Measurements from ENCODE around the gene NACC2. TPM values are rescaled to one million over a fixed set of nuclear protein-coding genes. Genes with fewer than 3 reads are reported as not detected.

Gene NACC2
- total RNA-seq, 1 experiment from 2014 or later: 22.0 TPM

DNA sequence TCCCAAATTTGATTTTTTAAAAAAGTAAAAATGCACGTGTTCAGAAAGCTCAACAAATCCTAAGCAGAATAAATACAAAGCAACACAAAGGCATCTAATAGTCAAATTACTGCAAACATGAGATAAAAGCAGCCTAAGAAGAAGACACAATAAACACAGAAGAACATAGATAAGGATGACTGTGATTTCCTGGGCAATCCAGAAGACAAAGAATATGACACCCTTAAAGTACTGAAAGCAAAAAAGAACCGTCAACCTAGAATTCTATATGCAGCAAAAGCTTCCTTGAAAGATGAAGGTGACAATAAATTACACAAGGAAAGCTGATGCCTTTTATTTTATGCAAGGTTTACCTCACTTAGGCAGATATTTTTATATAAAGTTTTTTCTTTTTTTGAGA is 58.2 kb downstream of the NACC2 start:
- no peaks in the 10 kb centered on the region for H3K4me1 Mint-ChIP-seq (ENCODE audit: low read depth, unreplicated experiment)
- no peaks in the 10 kb centered on the region for H3K27me3 Mint-ChIP-seq (ENCODE audit: insufficient read depth, unreplicated experiment)
- peaks cover 43% of the 10 kb centered on the region for H3K9me3 Mint-ChIP-seq (ENCODE audit: unreplicated experiment)
- H3K36me3 Mint-ChIP-seq (ENCODE audit: insufficient read depth, unreplicated experiment): peaks cover 20% of the 10 kb centered on the region
- H3K9me3 ChIP-seq: no peaks in the 10 kb centered on the region
- H3K27ac Mint-ChIP-seq (ENCODE audit: unreplicated experiment): no peak overlapping the region
- H3K4me3 Mint-ChIP-seq (ENCODE audit: unreplicated experiment): no peak overlapping the region
- no peak for DNase-seq
- intact Hi-C loops (cut with micrococcal nuclease; ENCODE audit: unreplicated experiment): no loop called here
- no peaks in the 10 kb centered on the region for H3K4me1 ChIP-seq
- POLR2A ChIA-PET: no interaction called here
- CTCF ChIA-PET: no interaction called here
- no peaks in the 10 kb centered on the region for H3K36me3 ChIP-seq (ENCODE audit: control insufficient read depth, insufficient read depth, low read length)
- TF ChIP-seq, protein P1, sequence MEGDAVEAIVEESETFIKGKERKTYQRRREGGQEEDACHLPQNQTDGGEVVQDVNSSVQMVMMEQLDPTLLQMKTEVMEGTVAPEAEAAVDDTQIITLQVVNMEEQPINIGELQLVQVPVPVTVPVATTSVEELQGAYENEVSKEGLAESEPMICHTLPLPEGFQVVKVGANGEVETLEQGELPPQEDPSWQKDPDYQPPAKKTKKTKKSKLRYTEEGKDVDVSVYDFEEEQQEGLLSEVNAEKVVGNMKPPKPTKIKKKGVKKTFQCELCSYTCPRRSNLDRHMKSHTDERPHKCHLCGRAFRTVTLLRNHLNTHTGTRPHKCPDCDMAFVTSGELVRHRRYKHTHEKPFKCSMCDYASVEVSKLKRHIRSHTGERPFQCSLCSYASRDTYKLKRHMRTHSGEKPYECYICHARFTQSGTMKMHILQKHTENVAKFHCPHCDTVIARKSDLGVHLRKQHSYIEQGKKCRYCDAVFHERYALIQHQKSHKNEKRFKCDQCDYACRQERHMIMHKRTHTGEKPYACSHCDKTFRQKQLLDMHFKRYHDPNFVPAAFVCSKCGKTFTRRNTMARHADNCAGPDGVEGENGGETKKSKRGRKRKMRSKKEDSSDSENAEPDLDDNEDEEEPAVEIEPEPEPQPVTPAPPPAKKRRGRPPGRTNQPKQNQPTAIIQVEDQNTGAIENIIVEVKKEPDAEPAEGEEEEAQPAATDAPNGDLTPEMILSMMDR (IDR thresholded peaks at IDR 0.05; ENCODE audit: insufficient read depth in 1 of 2, low read depth in 1 of 2, low read length in 1 of 2, severe bottlenecking in 1 of 2, unreplicated experiment in 1 of 2): no peak
- no TSS peak for BruUV-seq (replicated peaks)
- no peak overlapping the region for H3K4me3 ChIP-seq (ENCODE audit: low read depth, low read length)
- H3K27me3 ChIP-seq (replicated peaks; ENCODE audit: control insufficient read depth, insufficient read depth, low read length): no peaks in the 10 kb centered on the region

DNA sequence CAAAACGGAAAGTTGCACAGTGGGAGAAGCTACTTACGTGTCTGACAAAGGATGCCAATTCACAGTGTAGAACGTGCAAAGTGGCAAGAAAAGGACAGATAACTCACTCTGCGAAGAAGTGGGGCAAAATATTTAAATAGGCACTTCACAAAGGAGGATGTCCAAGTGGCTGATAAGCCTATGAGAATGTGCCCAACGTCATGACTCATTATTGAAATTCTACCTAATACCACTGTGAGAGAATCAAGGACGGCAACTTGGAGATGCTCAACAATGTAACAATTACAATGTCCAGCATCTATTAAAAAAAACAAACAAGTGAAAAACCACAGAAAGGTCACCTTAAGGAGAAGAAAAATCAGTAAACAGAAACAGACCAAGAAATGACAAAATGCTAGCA is 59.0 kb downstream of the NACC2 start:
- POLR2A ChIA-PET: no interaction called here
- Mint-ChIP-seq H3K27me3 (ENCODE audit: insufficient read depth, unreplicated experiment) (no peaks in the 10 kb centered on the region), H3K4me1 (ENCODE audit: low read depth, unreplicated experiment) (no peaks in the 10 kb centered on the region), H3K27ac (ENCODE audit: unreplicated experiment) (no peak overlapping the region), H3K9me3 (ENCODE audit: unreplicated experiment) (peaks cover 41% of the 10 kb centered on the region), H3K36me3 (ENCODE audit: insufficient read depth, unreplicated experiment) (peaks cover 27% of the 10 kb centered on the region), H3K4me3 (ENCODE audit: unreplicated experiment) (no peak overlapping the region)
- intact Hi-C loops (cut with micrococcal nuclease; ENCODE audit: unreplicated experiment): no loop called here
- no TSS peak for BruUV-seq (replicated peaks)
- H3K27me3 ChIP-seq (replicated peaks; ENCODE audit: control insufficient read depth, insufficient read depth, low read length): no peaks in the 10 kb centered on the region
- H3K9me3 ChIP-seq: no peaks in the 10 kb centered on the region; the same call in 1 of the 2 replicates
- H3K36me3 ChIP-seq (ENCODE audit: control insufficient read depth, insufficient read depth, low read length): no peaks in the 10 kb centered on the region
- H3K4me1 ChIP-seq: no peaks in the 10 kb centered on the region
- no peak overlapping the region for H3K4me3 ChIP-seq (ENCODE audit: low read depth, low read length)
- TF ChIP-seq, protein P1 (IDR thresholded peaks at IDR 0.05; ENCODE audit: insufficient read depth in 1 of 2, low read depth in 1 of 2, low read length in 1 of 2, severe bottlenecking in 1 of 2, unreplicated experiment in 1 of 2): no peak
- CTCF ChIA-PET: no interaction called here
- no peak for DNase-seq

DNA sequence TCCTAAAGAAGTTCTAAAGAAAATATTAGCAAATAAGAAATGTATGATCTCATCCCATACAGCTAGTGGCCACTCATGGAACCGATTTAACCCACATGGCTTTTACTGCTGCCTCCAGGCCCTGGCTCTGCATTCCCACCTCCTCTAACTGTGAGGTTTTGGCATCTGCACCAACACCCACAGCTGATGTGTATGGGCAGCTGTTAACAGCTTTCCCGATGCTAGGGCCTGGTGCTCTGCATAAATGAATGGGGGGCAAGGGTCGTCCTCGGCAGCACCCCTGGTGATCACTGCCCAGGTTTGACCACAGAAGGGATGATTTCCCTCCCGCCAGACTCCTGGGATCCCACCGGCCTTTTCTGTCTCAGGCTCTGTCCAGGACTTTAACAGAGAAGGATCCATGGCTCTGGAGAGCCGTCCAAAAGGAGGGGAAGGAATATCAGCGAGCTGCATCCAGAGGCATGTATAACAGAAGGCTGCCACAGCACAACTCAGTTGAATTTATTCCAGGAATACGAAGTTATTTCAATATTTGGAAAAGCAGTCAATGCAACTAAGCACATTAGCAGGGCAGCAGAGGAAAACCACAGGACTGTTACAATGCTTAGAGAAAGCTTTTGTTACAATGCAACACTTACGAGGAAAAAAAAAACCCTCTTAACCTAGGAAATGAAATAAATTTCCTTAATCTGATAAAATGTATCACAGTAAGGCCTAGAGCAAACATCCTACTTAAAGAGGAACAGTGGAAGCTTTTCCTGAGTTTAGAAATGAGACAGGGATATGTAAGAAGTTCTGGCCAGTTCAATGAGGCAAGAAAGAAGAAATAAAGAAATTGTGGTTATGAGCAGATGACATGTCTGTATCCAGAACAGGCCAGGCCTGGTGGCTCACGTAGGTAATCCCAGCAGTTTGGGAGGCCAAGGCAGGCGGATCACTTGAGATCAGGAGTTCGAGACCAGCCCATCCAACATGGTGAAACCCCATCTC is 63.1 kb downstream of the NACC2 start:
- Histone ChIP-seq H3K36me3 (ENCODE audit: control insufficient read depth, insufficient read depth, low read length) (no peaks in the 10 kb centered on the region), H3K27me3 (replicated peaks; ENCODE audit: control insufficient read depth, insufficient read depth, low read length) (no peaks in the 10 kb centered on the region), H3K9me3 (no peaks in the 10 kb centered on the region; the same call in 1 of the 2 replicates), H3K4me3 (ENCODE audit: low read depth, low read length) (no peak overlapping the region), H3K4me1 (no peaks in the 10 kb centered on the region)
- intact Hi-C loops (cut with micrococcal nuclease; ENCODE audit: unreplicated experiment): no loop called here
- Mint-ChIP-seq H3K9me3 (ENCODE audit: unreplicated experiment) (peaks cover 10% of the 10 kb centered on the region), H3K27me3 (ENCODE audit: insufficient read depth, unreplicated experiment) (no peaks in the 10 kb centered on the region), H3K36me3 (ENCODE audit: insufficient read depth, unreplicated experiment) (peaks cover 25% of the 10 kb centered on the region), H3K27ac (ENCODE audit: unreplicated experiment) (no peak overlapping the region), H3K4me1 (ENCODE audit: low read depth, unreplicated experiment) (no peaks in the 10 kb centered on the region), H3K4me3 (ENCODE audit: unreplicated experiment) (no peak overlapping the region)
- TF ChIP-seq, protein P1 (IDR thresholded peaks at IDR 0.05; ENCODE audit: insufficient read depth in 1 of 2, low read depth in 1 of 2, low read length in 1 of 2, severe bottlenecking in 1 of 2, unreplicated experiment in 1 of 2): no peak
- BruUV-seq (replicated peaks): no TSS peak
- POLR2A ChIA-PET: no interaction called here
- CTCF ChIA-PET: no interaction called here
- DNase-seq: no peak

Measured in Caco-2 (cell line).